Upper lobe of left lung (tissue), 4 donors: ENCODE results near the gene PRAMEF1.
"Not testable (repeated sequence)": the region's sequence is repeated elsewhere in the genome, so short reads cannot be mapped to it uniquely, and the experiment has no call there.

Experiments used
- EP300 ChIP-seq, 4 donors: sonication (generic); formaldehyde crosslinking; IDR thresholded peaks; one replicate each; pipeline ENCODE4 v1.5.1; 2017; ENCODE audit warnings: antibody characterized with exemption in 4 of 4, control low read depth in 2 of 4
- POLR2A ChIP-seq, 4 donors: fragments of 450-650 bp; IDR thresholded peaks; one replicate each; pipeline ENCODE4 v1.5.1; 2016 to 2017; ENCODE audit warnings: antibody characterized with exemption in 4 of 4, mild to moderate bottlenecking in 2 of 4
- TF ChIP-seq, protein P1 (sequence below), 6 experiments: fragments of 450-650 bp in 4 of 6; fragments of 200-600 bp in 2 of 6; sonication (generic) in 2 of 6; IDR thresholded peaks; one replicate each; pipeline ENCODE4 v1.5.1; 2016 to 2019; ENCODE audit warnings: antibody characterized with exemption in 6 of 6

- TF ChIP-seq, protein P1, sequence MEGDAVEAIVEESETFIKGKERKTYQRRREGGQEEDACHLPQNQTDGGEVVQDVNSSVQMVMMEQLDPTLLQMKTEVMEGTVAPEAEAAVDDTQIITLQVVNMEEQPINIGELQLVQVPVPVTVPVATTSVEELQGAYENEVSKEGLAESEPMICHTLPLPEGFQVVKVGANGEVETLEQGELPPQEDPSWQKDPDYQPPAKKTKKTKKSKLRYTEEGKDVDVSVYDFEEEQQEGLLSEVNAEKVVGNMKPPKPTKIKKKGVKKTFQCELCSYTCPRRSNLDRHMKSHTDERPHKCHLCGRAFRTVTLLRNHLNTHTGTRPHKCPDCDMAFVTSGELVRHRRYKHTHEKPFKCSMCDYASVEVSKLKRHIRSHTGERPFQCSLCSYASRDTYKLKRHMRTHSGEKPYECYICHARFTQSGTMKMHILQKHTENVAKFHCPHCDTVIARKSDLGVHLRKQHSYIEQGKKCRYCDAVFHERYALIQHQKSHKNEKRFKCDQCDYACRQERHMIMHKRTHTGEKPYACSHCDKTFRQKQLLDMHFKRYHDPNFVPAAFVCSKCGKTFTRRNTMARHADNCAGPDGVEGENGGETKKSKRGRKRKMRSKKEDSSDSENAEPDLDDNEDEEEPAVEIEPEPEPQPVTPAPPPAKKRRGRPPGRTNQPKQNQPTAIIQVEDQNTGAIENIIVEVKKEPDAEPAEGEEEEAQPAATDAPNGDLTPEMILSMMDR (IDR thresholded peaks at IDR 0.05): not testable (repeated sequence)
- not testable (repeated sequence) for TF ChIP-seq EP300, POLR2A (IDR thresholded peaks at IDR 0.05)
Observed at GRCh38 chr1:12791097-12791496, at the start of gene PRAMEF1.
